ENCODE data around the gene RALGPS1.

GRCh38 chr9:126880226-126880946, 34.2 kb upstream of the RALGPS1 start:
- TF ChIP-seq, protein P1, sequence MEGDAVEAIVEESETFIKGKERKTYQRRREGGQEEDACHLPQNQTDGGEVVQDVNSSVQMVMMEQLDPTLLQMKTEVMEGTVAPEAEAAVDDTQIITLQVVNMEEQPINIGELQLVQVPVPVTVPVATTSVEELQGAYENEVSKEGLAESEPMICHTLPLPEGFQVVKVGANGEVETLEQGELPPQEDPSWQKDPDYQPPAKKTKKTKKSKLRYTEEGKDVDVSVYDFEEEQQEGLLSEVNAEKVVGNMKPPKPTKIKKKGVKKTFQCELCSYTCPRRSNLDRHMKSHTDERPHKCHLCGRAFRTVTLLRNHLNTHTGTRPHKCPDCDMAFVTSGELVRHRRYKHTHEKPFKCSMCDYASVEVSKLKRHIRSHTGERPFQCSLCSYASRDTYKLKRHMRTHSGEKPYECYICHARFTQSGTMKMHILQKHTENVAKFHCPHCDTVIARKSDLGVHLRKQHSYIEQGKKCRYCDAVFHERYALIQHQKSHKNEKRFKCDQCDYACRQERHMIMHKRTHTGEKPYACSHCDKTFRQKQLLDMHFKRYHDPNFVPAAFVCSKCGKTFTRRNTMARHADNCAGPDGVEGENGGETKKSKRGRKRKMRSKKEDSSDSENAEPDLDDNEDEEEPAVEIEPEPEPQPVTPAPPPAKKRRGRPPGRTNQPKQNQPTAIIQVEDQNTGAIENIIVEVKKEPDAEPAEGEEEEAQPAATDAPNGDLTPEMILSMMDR (IDR thresholded peaks at IDR 0.05; ENCODE audit: insufficient read depth, low read length), result no peak
- TF ChIP-seq POLR2AphosphoS5 (IDR thresholded peaks at IDR 0.05; ENCODE audit: low read depth) (no peak), GABPA (IDR thresholded peaks at IDR 0.05; ENCODE audit: low read depth) (no peak), REST (IDR thresholded peaks at IDR 0.05; ENCODE audit: insufficient replicate concordance, low read depth) (no peak)
